ENCODE results near the gene RAD51B. TPM values are rescaled to one million over a fixed set of nuclear protein-coding genes. Genes with fewer than 3 reads are reported as not detected.
A peak's percentile ranks its signal among the peaks of the same experiment; 100 is the strongest.

RAD51B gene
- total RNA-seq, 2 donors from 2014 or later: 9.3 to 12.1 TPM

DNA sequence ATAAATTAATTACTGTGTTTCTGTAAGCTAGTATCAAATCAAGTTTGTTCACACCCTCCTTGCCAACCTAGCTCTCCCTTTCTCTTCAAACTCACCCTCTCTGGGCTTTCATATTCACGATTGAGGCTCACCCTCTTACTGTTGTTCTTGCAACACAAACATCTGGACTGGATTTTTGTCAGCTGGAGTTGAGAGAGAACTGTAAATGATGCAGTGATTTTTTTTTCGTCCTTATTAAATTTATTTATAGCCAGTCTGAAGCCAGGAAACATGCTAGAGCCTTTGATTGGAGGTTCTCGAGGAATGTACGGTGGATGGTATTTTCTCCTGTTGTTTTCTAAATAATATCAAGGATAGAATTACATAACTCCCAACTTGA is 488.2 kb downstream of the RAD51B start:
- DNase-seq (ENCODE audit: low spot score) (no peak), ATAC-seq (ENCODE audit: insufficient number of reproducible peaks, low FRiP score, low read depth) (peak; percentile 57)
- Histone ChIP-seq H3K4me1 (ENCODE audit: control insufficient read depth in 1 of 2, low read depth in 2 of 2) (peaks cover 18 to 37% of the 10 kb centered on the region in 2 donors), H3K9me3 (no peaks in the 10 kb centered on the region), H3K36me3 (no peaks in the 10 kb centered on the region), H3K27ac (peak overlapping the region; percentile 57 to 83), H3K27me3 (replicated peaks; ENCODE audit: insufficient read depth) (no peaks in the 10 kb centered on the region), H3K4me3 (peak overlapping the region; percentile 13)
- no peak for TF ChIP-seq CTCF (IDR thresholded peaks at IDR 0.05)

GRCh38 chr14:68308726-68309520 is 489.3 kb downstream of the RAD51B start:
- no peaks in the 10 kb centered on the region for H3K9me3 ChIP-seq
- H3K27ac ChIP-seq: peak overlapping the region; percentile 57 to 83
- no peaks in the 10 kb centered on the region for H3K27me3 ChIP-seq (replicated peaks; ENCODE audit: insufficient read depth)
- H3K4me3 ChIP-seq: no peak overlapping the region
- DNase-seq (ENCODE audit: low spot score): no peak
- ATAC-seq (ENCODE audit: insufficient number of reproducible peaks, low FRiP score, low read depth): no peak
- peaks cover 18 to 37% of the 10 kb centered on the region in 2 donors for H3K4me1 ChIP-seq (ENCODE audit: control insufficient read depth in 1 of 2, low read depth in 2 of 2)
- H3K36me3 ChIP-seq: no peaks in the 10 kb centered on the region
- TF ChIP-seq CTCF (IDR thresholded peaks at IDR 0.05): no peak

DNA sequence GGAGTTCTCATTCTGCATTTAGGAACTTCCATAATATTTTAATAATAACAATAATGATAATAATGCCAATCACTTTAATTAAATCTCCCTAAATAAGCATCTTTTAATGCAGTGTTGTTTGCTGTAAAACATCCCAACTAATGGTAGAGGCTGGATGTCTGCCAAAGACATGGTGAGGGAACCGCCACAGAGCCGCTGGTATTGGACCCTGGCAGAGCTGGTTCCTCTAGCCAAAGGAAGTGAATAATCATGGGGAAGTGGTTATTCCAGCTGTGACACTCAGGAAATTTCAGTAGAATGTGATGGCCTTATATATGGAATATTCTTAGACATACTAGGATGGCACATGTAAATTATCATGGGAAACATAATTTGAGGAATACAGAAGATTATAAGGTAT is 490.0 kb downstream of the RAD51B start:
- no peaks in the 10 kb centered on the region for H3K36me3 ChIP-seq
- H3K27ac ChIP-seq: peak overlapping the region in 1 of 2 donors; percentile 19
- no peak for TF ChIP-seq CTCF (IDR thresholded peaks at IDR 0.05)
- H3K9me3 ChIP-seq: no peaks in the 10 kb centered on the region
- DNase-seq (ENCODE audit: low spot score) (no peak), ATAC-seq (ENCODE audit: insufficient number of reproducible peaks, low FRiP score, low read depth) (no peak)
- H3K4me1 ChIP-seq (ENCODE audit: control insufficient read depth in 1 of 2, low read depth in 2 of 2): peaks cover 18 to 37% of the 10 kb centered on the region in 2 donors
- H3K4me3 ChIP-seq: no peak overlapping the region
- no peaks in the 10 kb centered on the region for H3K27me3 ChIP-seq (replicated peaks; ENCODE audit: insufficient read depth)

DNA sequence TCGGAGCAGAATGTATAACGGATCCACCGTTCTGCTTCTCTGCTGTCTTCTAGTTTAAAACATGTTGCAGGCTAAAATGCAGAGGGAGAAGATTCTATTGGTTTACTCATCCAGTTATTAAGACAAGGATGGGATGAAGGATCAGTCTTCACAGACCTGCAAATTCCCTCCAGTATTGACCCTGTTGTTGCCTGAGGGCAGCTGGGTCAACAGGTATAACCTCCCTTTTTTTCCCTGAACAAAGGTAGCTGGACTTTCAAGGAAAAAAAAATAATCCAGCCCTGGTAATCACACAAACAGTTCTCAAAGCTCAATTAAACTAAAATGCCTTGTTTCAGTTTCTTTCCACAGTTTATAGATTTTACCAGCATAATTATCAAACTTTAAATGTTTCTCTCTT is 492.7 kb downstream of the RAD51B start:
- H3K4me1 ChIP-seq (ENCODE audit: control insufficient read depth in 1 of 2, low read depth in 2 of 2): peaks cover 18 to 25% of the 10 kb centered on the region in 2 donors
- no peak overlapping the region for H3K4me3 ChIP-seq
- ATAC-seq (ENCODE audit: insufficient number of reproducible peaks, low FRiP score, low read depth) (no peak), DNase-seq (ENCODE audit: low spot score) (no peak)
- H3K36me3 ChIP-seq: no peaks in the 10 kb centered on the region
- no peak overlapping the region for H3K27ac ChIP-seq
- H3K27me3 ChIP-seq (replicated peaks; ENCODE audit: insufficient read depth): no peaks in the 10 kb centered on the region
- TF ChIP-seq CTCF (IDR thresholded peaks at IDR 0.05): no peak
- no peaks in the 10 kb centered on the region for H3K9me3 ChIP-seq

GRCh38 chr14:68312884-68313610 is 493.5 kb downstream of the RAD51B start:
- Histone ChIP-seq H3K9me3 (no peaks in the 10 kb centered on the region), H3K36me3 (no peaks in the 10 kb centered on the region), H3K4me1 (ENCODE audit: control insufficient read depth in 1 of 2, low read depth in 2 of 2) (peaks cover 18 to 19% of the 10 kb centered on the region in 2 donors), H3K27ac (no peak overlapping the region), H3K27me3 (replicated peaks; ENCODE audit: insufficient read depth) (no peaks in the 10 kb centered on the region), H3K4me3 (no peak overlapping the region)
- ATAC-seq (ENCODE audit: insufficient number of reproducible peaks, low FRiP score, low read depth): no peak
- no peak for TF ChIP-seq CTCF (IDR thresholded peaks at IDR 0.05)
- DNase-seq (ENCODE audit: low spot score): no peak

All from thoracic aorta (tissue), 2 donors.